ENCODE results near the gene LDLRAD4.

The LDLRAD4 gene

DNA sequence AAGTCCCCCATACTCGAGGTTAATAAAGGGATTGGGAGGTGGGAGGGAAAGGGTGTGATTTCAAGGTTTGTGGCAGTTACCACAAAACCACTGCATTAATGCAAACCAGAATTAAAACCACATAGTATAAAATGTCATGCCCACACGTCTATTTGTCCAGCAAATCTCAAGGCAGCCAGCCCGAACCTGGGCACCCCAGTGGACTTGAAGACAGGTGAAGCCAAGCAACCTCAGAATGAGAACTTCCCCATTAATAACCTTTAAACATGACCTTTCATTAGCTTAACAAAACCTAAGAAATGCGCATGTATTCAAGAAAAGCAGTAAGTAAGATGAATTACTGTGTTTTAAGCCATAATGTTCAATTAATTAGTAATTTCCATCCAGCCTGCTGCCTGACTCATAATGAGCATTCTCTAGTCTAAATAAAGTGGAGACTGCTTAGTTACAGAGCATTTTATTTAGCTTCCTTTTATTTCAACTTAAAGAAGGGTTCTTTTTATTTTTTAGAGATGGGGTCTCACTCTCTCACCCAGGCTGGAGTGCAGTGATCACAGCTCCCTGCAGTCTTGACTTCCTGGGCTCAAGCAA, 278.2 kb downstream of the LDLRAD4 start:
- no peak for DNase-seq (ENCODE audit: low read depth in 4 of 4, low spot score in 1 of 4)

DNA sequence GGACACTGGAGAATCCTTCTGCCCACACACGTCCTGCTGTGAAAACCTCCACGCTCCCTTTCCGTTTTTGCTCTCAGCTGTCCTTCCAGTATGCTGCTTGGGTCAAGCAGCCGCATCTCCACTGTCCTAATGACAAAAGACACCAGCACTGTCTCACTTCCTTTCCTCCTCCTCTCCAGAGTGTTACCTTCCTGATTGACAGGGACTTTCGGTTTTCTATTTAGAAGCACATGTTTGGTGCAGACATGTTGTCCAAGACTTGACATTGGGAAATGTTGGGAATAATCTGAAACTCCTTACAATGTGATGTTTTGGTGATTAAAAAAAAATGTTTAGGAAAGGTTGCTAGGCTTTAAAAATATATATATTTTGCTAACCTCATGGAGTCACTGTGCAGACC, 281.2 kb downstream of the LDLRAD4 start:
- DNase-seq (ENCODE audit: low read depth in 4 of 4, low spot score in 1 of 4): no peak

DNA sequence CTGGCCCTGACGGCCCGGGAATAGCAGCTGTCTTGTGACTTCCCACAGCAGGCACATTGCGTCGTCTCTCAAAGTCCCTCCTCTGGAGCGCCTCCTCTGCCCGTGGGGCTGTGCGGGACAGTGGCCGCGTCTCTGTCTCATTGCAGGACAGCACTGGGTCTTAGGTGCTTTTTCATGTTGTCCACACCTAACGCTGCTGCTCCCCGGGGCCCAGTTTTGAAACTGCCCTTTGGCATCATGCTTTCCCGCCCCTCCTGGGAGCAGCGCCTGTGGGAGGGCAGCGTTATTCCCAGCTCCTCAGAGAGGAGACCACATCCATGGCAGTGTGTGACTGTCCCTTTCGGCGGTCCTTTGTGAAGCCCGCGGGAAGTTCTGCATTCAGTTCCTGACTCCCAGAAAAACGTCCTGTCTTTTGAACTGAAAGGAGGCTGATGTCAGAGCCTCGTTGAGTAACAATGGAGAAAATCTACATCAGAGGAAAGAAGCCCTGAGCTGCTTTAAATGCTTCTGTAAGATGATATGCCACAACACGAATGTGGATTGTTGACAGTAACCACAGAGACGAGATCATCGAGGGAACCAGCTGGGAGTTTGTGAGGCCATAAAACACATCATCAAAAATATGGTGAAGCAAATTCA, 281.8 kb downstream of the LDLRAD4 start:
- DNase-seq (ENCODE audit: low read depth in 4 of 4, low spot score in 1 of 4): no peak

DNA sequence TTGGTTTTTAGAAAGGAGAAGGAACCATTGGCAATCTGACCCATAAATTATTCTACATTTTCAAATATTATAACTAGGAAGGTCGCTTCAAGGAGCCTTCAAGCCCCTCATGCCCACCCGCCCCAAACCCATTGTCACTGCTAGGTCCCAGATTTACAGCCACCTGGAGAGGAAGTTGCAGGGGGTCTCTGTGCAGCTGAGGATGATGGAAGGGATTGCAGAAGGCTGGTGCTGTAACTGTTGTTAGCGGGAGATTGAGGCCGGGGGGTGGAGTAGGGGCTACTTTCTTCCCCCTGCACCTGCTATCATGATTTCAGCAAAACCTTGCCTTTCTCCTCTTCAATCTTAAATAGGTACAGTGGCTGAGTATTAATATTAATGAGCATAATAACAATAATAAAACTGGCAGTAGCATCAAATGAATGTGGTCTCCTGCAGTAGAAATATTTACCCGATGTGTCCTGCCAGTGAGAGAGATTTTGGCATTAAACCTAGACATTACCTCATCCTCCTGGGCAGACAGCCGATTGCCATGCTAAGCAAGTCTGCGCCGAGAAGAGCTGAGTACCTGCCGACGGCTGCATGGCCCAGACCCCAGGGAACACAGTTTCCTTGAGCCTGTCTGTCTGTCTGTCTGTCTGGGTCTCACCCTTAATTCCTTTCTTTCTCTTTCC, 282.4 kb downstream of the LDLRAD4 start:
- no peak for DNase-seq (ENCODE audit: low read depth in 4 of 4, low spot score in 1 of 4)

DNA sequence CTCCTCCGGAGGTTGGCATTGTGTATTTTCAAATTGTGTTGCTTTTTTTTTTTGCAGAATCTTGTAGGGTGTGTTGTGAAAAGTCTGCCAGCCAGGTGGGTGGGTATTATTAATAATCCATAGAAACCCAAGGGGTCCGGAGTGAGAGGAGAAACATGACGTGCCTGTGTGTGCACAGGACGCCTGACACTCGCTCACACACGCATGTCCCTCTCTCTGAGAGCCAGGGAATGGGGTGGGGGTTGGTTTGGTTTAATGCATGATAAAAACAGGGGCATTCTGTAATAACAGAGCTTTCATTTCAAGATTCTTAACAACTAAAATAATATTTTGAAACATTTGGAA, 283.0 kb downstream of the LDLRAD4 start:
- DNase-seq (ENCODE audit: low read depth in 4 of 4, low spot score in 1 of 4): no peak

DNA sequence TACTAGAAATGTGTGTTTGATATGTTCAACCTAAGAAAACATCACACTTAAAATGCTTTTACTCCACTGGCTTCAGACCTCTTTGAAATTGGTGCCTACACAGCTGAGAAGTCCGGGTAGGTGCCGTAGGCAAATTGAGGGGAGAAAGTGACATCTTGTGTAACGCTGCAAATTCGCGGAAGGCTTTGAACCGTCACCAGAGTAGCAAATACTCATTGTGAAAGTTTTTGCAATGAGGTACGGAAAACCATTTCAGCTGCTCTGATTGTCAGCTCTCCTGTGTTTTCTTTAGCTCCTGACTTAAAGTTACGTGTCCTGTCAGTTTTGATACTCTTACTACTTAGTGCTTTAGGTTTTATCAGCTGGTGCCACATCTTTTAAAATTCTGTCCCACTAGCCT, 283.3 kb downstream of the LDLRAD4 start:
- DNase-seq (ENCODE audit: low read depth in 4 of 4, low spot score in 1 of 4): peak in 3 of 4 experiments; percentile 7 to 23 (median 14)

DNA sequence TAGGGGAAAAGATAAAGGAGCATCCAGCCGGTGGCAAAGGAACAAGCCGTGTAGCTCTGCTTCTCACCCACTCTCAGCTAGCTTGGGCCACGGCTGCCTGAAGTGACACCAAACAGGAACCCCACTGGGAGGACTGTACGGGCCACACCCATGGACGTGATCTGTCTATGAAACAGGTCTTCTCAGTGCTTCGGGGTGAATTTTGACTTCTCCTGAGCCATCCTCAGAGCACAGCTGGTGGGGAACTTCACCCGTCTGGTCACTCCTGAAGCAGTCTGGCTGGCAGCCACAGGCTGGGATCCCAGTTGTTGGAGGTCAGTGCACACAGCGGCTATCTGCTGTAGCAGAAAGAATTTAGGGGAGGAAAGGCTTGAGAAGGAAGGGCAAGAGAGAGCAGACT, 284.0 kb downstream of the LDLRAD4 start:
- no peak for DNase-seq (ENCODE audit: low read depth in 4 of 4, low spot score in 1 of 4)

DNA sequence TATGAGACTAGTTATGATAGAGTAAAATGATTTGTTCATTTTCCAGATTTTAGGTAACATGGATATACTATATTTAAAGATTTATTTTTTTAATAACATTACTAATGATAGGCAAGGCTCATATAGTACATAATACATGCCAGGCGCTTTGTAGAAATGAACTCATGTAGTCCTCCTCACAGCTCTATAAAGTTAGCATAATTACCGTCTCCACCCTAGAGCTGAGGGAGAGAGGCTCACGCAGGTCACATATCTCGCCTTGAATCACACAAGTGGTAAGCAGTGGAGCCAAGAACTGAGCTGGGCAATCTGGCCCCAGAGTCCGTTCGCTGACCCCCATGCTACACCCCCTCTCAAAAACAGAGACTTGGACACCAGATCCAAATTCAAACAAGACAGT, 285.3 kb downstream of the LDLRAD4 start:
- no peak for DNase-seq (ENCODE audit: low read depth in 4 of 4, low spot score in 1 of 4)

DNA sequence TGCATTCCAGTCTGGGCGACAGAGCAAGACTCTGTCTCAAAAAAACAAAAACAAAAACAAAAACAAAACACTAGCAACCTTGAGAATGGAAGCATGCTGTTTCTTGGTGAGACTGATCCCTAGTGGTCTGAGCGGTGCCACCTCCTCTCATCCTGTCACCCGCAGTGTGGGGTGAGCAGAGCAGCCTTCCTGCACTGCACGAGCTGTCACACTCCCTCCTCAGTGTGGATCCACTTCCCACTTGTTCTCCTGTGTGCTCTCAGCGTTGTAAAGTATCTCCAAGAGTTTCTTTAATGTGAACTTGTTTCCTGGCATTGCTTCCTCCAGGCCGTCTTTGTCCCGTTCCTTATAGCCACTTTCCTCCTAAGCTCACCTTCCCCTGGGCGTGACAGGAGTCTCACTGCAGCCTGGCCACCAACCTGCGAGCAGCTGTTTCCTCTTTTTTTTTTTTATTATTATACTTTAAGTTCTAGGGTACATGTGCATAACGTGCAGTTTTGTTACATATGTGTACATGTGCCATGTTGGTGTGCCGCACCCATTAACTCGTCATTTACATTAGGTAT, 287.3 kb downstream of the LDLRAD4 start:
- no peak for DNase-seq (ENCODE audit: low read depth in 4 of 4, low spot score in 1 of 4)

DNA sequence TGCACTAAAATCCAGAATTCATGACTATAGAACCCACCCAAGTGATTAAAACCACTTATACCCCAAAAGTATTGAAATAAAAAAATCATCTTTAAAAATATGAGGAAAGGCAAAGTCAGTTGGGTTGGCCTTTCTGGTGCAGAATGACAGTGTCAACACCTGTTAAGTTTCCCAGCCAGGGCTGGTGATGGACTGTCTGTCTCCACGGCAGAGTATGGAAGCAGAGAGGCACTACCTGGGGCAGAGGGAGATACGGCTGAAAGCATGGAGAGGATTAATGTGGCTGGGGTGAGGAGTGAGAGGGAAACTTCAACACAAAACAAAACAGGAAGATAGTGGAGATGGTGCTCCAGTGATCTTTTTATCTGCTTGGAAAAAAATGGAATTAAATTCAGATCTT, 292.0 kb downstream of the LDLRAD4 start:
- no peak for DNase-seq (ENCODE audit: low read depth in 4 of 4, low spot score in 1 of 4)

DNA sequence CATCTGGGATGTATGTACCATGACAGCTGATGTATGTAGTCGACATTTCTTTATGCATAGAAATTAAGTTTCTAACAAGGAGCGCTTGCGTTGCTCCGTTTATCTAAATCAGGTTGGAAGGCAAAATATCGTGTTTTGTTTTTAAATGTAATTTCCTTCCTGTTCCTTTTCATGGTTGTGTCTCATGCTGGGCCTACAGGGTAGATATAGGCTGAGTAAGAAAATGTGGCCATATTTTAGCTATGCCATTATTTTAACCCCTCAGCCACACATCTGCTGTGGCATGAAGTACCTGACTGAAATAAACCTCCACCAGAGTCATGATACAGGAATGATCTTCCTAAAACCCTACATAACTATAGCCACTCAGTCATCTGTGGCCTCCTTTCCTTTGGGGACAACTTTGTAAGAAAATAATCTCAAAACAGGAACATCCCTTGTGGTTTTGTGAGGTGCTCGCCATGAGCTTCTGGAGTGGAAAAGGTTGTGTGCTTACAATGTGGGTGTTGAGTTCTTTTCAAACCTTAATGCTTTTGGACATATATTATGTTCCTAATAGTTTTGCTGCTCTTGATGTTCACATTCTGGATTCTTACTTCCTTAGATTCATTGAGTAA, 293.5 kb downstream of the LDLRAD4 start:
- no peak for DNase-seq (ENCODE audit: low read depth in 4 of 4, low spot score in 1 of 4)

DNA sequence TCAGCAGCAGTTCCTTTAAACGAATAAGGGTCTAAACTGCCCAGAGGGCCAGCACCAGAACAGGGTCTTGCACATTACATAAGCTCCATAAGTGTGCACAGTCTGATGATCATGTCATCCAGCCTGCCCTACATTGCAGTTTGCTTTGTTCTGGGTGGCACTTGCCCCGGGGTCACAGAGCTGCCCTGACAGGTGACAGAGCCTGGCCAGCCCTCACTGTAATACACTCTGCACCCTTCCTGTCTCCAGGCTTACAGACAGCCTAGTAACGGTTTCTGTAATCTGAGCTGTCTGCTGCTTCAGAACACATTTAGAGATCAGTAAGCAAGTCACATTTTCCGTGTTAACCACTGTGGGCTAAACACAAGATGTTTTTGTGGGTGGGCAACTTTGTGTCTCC, 294.5 kb downstream of the LDLRAD4 start:
- no peak for DNase-seq (ENCODE audit: low read depth in 4 of 4, low spot score in 1 of 4)

DNA sequence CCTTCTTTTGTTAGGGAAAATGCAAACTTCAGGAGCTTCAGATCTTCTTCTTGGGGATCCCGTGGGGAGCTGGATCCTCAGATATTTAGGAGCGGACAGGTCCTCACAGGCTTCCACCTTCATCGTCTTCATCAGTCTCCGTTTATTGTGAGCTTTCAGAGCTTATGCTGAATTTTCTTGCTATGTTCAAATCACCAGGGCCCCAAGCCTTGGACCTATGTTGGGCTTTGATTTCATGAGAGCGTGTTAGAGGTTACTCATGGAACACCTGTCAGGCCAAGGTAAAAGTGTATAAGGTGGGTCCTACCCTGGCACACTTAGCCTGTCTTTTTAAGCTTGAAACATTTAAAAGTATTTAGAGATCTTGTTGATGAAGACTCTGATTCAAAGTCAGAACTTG, 294.9 kb downstream of the LDLRAD4 start:
- DNase-seq (ENCODE audit: low read depth in 4 of 4, low spot score in 1 of 4): no peak

DNA sequence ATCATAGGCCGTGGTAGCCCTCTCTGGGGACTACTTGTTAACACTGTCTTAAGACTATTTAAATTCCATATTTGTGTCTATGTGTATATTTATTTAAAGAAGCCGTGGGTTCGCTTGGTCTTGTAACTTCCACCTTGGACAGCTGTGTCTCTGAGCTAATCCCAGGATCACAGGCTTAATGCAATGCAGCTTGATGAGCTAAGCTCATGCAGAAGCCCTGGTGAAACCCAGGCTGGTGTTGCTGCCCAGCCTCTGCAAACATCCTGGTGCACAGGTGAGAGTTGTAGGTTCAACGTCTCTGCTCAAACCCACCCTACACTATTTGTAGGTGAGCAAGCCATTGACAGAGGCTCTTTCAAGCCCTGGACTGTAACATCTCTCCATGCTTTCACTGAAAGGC, 296.0 kb downstream of the LDLRAD4 start:
- DNase-seq (ENCODE audit: low read depth in 4 of 4, low spot score in 1 of 4): no peak

DNA sequence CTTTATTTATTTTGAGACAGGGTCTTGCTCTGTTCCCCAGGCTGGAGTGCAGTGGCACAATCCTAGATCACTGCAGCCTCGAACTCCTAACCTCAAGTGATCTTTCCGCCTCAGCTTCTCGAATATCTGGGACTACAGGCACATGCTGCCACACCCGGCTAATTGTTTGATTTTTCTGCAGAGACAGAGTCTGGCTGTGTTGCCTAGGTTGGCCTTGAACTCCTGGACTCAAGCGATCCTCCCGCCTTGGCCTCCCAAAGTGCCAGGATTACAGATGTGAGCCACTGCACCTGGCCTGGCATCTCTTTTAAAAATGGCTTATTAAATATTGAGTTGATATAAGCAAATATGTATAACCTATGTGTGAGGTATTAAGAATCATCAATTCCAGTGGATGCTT, 298.3 kb downstream of the LDLRAD4 start:
- no peak for DNase-seq (ENCODE audit: low read depth in 4 of 4, low spot score in 1 of 4)

DNA sequence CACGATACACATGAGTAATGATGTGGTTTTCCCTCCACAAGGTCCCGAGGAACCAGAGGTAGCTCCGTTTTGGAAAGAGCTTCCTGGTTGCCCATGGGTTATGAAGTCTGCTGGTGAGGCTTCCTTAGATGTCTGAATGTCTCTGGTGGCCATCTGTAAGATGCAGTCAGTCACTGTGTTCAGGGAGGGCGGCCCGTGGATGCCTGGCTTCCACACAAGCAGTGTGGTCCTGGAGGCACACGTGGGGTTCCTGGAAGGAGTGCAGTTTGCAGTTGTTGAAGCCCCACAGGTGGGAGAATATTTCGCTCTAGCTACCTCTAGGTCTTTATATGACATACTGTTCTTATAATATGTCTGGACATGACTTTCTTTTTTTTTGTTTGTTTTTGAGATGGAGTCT, 298.8 kb downstream of the LDLRAD4 start:
- DNase-seq (ENCODE audit: low read depth in 4 of 4, low spot score in 1 of 4): no peak

DNA sequence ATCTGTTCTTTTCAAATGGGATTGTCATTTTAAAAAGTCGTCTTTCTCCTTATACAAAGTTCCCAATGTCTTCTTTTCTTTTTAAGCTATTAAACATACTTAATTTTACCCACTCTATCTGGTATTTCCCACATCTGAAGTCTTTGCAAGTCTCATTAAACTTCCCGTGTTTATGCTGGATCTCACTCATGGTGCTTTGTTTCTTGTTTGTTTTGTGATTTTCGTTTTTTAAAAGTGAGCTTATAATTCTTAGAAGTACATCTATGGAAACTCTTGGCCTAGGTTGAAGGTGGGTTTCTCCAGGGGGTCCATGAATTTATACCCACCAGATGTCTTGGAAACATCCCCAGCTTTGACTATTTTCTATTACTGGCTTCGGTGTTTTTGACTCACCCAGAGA, 299.8 kb downstream of the LDLRAD4 start:
- DNase-seq (ENCODE audit: low read depth in 4 of 4, low spot score in 1 of 4): no peak

DNA sequence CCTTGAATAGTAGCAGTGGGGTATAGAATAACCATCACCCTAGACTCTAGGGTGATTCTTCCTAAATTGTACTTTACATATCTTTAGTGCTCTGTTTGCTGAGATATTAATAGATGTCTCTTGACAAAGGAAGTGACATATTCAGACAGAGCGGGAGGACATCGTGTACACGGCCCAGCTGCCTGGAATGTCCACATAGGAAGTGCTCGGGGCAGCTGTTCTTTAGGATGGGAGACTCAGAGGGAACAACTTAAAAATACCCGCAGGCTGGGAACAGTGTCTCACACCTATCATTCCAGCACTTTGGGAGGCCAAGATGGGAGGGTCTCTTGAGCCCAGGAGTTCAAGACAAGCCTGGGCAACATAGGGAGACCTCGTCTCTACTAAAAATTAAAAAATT, 301.7 kb downstream of the LDLRAD4 start:
- DNase-seq (ENCODE audit: low read depth in 4 of 4, low spot score in 1 of 4): no peak

DNA sequence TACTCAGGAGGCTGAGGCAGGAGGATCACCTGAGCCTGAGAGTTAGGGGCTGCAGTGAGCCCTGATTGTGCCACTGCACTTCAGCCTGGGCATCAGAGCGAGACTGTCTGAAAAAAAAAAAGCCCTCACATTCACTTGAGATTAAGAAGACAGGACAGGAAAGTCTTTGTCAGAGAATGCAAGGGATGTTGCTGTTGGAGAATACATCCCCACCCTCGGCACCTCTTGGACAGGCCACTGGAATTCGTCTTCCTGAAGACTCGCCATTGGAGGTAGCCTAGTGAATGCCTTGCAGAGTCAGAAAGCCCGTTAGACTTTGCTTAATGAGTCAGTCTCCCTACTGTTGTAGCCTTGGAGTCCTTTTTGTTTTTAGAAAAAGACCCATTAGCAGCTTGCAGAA, 302.2 kb downstream of the LDLRAD4 start:
- DNase-seq (ENCODE audit: low read depth in 4 of 4, low spot score in 1 of 4): no peak

DNA sequence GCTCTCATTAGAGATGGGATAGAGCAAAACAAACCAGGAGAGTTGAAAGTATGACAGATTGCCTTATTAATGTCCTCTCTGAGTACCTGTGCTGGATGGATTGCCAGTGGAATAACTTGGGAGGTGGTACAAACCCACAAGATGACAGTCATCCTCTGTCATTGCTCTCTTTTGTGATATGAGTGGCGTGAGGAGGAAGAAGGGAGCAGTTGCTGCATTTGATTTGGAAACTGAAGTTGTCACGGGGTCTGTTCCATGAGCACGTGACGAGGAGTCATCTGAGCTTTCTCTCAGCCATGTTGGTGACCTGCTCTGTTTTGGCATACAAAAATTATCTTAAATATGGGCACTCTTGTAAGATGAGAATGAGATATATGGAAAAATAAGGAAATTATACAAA, 302.9 kb downstream of the LDLRAD4 start:
- no peak for DNase-seq (ENCODE audit: low read depth in 4 of 4, low spot score in 1 of 4)

DNA sequence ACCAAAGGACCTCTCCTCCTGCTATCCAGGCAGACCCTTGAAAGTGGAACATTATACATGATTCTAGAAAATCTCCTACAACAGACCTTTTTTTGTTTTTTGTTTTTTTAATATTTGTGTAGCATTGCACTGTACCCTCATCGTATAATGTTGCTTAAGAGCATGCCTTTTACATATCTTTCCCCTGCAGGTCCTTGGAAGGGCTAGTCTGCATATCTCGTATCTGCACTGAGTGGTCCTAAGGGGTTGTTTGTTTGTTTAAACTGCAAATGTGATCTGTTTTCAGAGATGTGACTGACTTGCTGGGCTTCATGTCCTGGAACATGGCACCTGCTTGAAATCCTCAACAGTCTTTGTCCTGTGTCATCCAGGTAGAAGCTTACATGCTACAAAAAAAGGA, 303.7 kb downstream of the LDLRAD4 start:
- DNase-seq (ENCODE audit: low read depth in 4 of 4, low spot score in 1 of 4): no peak

Data from stimulated activated CD4-positive, alpha-beta T cell treated with anti-CD3 and anti-CD28 coated beads, Interleukin-1b, Interleukin-23, amount 100 ng/mL, for 24 hours (primary cell).